Measurements from ENCODE around the gene HCRTR1. TPM values are rescaled to one million over a fixed set of nuclear protein-coding genes. Genes with fewer than 3 reads are reported as not detected.

Gene HCRTR1
- total and polyA plus RNA-seq, 2 of the 8 experiments (the other 6 are each of a cell fraction or from before 2014, with no cell fraction given) = 0.35 to 0.39 TPM

DNA sequence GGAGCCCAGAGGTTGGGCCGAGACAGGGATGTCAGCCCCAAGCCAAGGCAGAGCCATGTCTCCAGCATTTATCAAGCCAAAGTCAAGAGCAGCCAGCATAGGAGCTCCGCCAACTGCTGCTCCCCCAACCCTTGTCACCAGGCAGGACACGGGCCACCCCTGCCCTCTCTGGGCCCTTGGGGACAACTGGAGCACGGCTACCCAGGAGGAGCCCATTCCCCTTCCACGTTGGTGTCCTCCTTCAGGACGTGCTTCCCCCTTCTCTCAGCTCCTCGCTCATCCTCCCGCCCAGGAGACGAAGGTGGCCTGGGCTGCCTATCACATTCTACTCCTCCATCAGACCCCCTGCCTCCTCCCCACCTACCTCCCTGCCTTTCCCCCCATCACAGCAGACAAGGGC lies 47.0 kb downstream of the HCRTR1 start (continued):
- TF ChIP-seq RXRA (IDR thresholded peaks at IDR 0.05; ENCODE audit: insufficient read depth, low read depth, low read length) (no peak), SUZ12 (IDR thresholded peaks at IDR 0.05; ENCODE audit: low read length) (no peak), POLR2A (IDR thresholded peaks at IDR 0.05; ENCODE audit: control extremely low read depth in 1 of 2, low read depth in 2 of 2, low read length in 2 of 2) (no peak), SIX5 (IDR thresholded peaks at IDR 0.05; ENCODE audit: low read depth, low read length) (no peak), CEBPB (IDR thresholded peaks at IDR 0.05; ENCODE audit: low read depth, low read length) (no peak), BCL11A (IDR thresholded peaks at IDR 0.05; ENCODE audit: low read depth in 2 of 2, low read length in 2 of 2) (no peak)
